Dermis blood vessel endothelial cell (primary cell): ENCODE data around the gene WDR90. TPM values are rescaled to one million over a fixed set of nuclear protein-coding genes. Genes with fewer than 3 reads are reported as not detected.
A peak's percentile ranks its signal among the peaks of the same experiment; 100 is the strongest.

ENCODE experiments used
- DNase-seq: peaks from one replicate; pipeline ENCODE4 v3.0.0; 2010
- total RNA-seq: library from RNA; depleted of rRNA; stranded (reverse); fragments of >200 nt; gene quantifications from 2 replicates; pipeline ENCODE4 v1.2.3, GENCODE V29; 2014

WDR90 gene
- total RNA-seq, 1 donor from 2014 or later: 10.7 TPM

GRCh38 chr16:692356-693108 lies 43.4 kb downstream of the WDR90 start:
- no peak for DNase-seq

DNA sequence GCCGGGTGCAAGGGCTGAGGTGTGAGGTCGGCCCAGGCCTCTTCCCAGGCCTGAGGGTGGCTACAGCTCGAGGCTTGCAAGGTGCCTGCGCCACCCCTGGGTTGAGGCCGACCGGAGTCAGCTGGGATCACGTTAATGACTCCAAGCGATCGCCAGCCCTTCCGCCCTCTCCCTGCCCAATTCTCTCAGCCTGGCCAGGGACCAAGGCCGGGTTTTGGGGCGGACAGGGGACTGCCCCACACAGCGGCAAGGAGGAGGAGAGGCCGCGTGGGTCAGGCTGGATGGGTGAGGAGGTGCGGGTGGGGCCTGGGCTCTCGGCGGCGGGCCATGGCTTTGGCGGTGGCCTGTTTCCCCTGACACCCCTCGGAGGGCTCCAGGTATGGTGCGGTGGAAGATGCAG lies 44.2 kb downstream of the WDR90 start:
- DNase-seq: no peak

DNA sequence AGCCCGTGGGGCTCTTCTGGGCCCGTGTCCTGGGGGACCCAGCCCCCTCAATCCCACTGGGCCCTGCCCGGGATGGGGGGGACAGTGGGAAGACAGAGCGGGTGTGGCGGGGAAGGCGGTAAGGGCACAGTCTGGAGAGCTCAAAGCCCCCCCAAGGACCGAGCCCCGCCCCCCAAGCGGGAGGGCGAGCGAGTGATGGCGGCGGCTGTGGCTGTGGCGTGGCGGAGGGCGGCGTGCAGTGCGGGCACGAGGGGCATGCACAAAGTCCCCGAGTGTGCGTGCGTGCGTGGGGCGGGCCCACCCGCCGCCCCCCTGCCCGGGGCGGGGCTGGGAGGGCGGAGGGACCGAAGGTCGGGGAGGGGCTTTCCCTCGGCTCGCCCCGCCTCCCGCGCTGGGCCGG lies 44.6 kb downstream of the WDR90 start:
- no peak for DNase-seq

- no peak for DNase-seq
These were observed 45.2 kb downstream of the WDR90 start for GRCh38 chr16:694187-694862.

DNA sequence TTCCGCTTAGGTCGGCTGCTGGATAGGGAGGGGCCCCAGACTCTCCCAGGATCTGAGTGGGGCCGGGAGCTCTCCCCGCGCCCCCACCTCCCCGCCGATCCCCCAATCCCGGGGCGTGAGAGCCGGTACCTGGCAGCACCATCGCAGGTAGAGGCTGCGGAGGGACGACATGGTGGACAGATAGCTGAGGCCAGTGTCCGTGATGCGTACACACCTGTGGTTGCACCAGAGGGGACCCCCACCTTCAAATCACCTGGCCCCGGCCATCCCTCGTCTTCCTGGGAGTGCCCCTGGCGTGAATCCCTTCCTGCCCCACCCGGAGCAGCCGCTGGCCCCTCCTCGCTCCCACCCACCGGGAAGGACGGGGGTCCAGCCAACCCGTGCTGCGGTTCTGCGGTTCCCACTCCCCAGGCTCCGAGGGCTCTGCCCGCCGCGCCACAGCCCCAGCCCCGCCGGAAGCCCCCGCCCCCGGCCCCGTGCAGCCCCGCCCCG lies 45.7 kb downstream of the WDR90 start:
- DNase-seq: no peak

- no peak for DNase-seq
These were observed 46.4 kb downstream of the WDR90 start for GRCh38 chr16:695355-696089.

- no peak for DNase-seq
These were observed 49.9 kb downstream of the WDR90 start for GRCh38 chr16:698911-699671.

DNA sequence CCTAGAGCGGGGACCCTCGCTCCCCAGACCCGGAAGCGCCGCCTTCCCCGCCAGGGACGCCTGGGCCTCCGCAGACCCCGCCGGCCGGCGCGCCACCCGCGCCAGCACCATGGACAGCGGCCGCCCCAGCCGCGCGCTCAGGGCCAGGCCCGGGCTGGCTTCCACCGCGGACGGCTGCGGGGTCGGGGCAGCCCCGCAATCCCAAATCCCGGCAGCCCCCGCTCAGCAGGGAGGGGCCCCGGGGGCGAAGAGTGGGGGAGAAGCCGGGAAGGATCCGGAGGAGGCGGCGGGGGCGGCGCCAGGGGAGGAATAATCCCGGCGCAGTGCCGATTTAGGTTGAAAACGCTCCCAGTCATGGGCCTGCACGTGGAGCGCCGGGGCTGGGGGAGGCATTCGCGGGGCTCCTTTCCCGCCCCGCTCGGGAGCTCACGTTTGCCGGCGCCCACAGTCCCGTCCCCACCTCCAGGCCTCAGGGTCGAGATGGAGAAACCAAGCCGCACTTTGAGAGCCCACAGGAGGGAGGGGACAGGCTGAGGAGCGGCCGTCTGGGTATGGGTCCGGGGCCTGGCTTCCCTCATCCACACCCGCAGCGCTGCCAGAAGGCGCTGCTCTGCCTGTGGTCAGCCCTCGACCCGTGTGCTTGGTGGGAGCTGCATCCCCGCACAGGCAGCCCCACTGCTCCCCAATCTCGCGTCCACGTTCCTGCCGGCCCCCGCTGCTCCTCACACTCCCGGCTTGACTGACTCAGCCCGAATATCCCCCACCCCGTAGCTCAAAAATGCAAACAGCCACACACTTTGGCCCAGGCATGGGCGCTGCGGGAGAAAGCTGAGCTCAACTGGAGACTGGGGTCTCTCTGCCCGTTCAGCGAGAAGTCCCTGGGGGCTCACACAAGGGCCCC lies 51.8 kb downstream of the WDR90 start:
- DNase-seq: peak; percentile 40

DNA sequence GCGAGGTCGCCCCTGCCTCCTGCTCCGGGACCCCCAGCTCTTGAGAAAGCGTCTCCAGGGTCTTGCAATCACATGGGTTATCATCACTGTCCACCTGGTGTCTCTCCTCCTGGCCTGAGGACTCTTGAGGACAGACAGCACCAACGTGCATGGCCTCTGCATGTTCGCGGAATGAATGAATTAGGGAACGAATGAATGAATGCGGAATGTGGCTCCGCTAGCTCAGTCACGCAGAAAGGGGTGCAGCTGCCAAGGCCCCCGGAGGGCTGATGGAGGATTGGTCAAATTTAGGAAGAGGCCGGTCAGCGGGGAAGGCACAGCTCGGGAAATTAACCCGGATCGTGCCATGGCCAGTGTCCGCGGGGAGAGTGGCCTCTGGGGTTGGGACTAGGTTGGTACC lies 53.2 kb downstream of the WDR90 start:
- no peak for DNase-seq

GRCh38 chr16:703406-703805 lies 54.2 kb downstream of the WDR90 start:
- DNase-seq: no peak

GRCh38 chr16:704047-704446 lies 54.9 kb downstream of the WDR90 start:
- DNase-seq: no peak

DNA sequence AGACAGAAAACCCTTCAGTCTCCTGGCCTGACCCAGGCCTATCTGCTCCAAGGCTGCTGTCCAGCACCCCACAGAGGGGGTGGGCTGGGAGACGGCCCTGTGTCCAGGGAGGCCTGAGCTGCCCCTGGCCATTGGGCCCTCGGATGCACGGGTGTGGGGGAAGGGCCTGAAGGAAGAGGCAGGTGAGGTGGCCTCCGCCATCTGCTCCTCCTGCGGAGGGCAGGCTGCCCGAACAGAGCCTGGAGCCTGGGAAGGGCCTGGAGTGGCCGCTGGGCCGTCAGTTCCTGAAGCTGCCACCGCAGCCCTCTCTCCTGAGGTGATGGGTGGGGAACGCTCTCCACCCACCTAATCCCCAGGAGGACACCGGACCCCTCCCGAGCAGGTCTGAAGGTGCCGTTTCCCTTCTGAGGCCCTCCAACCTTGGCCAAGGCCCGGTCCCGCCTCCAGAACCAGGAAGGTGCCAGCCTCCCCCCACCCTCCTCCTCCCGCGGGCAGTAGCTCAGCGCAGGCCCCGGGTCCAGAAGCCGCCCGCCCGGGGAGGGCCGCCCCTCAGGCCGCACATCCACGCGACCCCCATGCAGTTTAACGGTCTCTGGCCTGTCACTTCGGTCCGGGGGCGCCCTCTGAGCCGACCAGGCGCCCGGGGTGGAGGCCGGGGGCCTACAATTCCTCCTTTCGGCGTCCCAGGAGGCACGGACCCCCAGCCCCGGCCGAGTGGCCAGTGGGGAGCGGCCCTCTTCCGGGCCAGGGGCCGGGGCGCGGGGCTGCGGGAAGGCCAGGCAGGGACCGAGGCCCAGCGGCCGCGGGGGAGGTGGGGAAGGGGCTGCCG lies 55.6 kb downstream of the WDR90 start:
- no peak for DNase-seq

DNA sequence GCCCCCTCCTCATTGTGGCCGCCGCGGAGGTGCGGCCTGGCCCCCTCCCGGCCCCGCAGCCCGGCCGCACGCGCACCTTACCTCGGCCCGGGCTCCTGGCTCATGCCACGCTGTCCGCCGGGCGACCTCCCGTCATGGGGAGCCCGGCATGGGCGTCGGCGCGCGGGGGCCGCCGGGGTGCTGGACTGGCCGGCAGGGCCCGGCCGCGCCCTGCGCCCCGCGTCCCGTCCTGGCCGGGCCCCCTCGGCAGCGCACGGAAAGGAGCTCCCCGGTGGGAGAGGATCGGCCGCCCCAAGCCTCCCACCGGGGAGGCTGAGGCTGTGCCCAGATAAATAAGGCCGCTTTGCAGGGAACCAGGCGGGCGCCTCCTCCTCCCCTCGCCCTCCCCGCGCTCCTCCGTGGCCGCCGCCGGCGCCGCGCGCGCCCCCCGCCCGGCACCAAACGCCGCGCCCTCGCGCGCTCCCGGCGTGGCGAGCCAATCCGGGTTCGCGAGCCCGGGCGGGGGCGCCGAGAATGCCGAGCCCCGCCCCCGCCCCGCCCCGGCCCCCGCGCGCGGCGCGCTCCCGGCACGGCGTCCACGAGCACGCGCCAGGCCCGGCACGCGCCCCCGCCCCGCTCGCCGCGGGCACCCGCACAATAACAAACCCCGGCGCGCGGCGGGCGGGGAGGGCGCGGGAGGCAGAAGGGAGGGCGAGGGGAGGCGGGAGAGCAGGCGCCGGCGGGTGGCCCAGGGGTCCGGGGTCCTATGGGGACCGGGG lies 56.4 kb downstream of the WDR90 start, which contains the start of gene FBXL16:
Gene FBXL16 (minus strand): TSS at position 371 of the 758 bp plus-strand sequence. CDS start 8,396 bp downstream, outside the sequence.
- no peak for DNase-seq

- DNase-seq: no peak
These were observed 57.3 kb downstream of the WDR90 start for GRCh38 chr16:706189-707061.

DNA sequence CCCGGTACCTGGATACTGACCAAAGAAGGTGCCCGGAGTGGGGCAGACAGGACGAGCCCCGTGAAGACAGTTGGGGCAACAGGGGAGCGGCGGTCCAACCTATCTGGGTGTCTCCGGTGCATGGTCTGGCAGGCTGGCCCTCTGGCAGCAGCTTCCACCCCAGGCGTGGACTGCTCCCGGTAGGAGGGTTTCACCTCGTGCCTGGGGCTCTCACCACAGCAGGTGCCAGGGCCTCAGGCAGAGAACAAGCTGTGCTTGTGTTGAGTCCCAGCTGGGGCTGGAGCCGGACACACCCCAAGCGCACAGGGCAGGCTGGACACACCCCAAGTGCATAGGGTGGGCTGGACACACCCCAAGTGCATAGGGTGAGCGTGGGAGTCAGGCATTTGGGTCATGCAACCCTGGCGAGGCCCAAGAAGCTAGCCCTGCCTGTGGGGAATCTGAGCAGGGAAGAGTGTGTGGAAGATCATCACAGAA lies 57.9 kb downstream of the WDR90 start:
- no peak for DNase-seq

- no peak for DNase-seq
These were observed 58.9 kb downstream of the WDR90 start for GRCh38 chr16:708019-708418.

GRCh38 chr16:708959-709358 lies 59.8 kb downstream of the WDR90 start:
- no peak for DNase-seq
